ENCODE data around the gene CDH15.

DNA sequence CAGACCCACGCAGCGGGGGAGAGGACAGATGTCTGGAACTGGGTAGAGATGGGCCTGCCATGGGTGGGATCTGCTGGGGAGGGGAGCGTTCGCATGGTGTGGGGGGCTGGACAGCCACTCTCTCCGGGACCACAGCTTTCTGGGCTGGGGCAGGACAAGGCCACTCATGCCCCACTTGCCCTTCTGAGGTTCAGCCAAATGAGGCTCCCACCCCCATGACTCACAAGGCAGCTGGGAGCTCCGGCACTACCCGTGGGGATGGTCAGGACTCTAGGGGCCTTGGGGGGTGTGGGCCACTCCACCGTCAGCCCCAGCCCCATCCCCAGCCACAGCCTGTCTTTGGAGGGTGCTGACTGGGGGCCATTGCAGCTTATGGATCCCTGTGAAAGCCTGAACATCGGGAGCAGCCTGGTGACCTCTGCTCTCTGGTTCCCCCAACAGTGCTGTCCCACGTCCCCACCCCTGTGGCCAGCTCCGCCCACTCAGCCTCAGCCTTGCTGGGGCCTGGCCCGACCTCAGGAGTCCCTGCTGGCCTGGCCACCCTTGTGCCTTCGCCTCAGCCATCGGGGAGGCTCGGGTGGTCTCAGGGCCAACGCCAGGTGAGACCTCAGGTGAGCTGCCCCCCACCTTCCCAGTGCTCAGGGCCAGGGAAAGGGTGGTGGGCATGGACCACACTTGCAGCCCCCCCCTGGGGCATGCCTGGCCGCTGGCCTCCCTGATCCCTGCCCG lies 4.7 kb upstream of the CDH15 start:
- TF ChIP-seq, protein P1, sequence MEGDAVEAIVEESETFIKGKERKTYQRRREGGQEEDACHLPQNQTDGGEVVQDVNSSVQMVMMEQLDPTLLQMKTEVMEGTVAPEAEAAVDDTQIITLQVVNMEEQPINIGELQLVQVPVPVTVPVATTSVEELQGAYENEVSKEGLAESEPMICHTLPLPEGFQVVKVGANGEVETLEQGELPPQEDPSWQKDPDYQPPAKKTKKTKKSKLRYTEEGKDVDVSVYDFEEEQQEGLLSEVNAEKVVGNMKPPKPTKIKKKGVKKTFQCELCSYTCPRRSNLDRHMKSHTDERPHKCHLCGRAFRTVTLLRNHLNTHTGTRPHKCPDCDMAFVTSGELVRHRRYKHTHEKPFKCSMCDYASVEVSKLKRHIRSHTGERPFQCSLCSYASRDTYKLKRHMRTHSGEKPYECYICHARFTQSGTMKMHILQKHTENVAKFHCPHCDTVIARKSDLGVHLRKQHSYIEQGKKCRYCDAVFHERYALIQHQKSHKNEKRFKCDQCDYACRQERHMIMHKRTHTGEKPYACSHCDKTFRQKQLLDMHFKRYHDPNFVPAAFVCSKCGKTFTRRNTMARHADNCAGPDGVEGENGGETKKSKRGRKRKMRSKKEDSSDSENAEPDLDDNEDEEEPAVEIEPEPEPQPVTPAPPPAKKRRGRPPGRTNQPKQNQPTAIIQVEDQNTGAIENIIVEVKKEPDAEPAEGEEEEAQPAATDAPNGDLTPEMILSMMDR (IDR thresholded peaks at IDR 0.05; ENCODE audit: low read depth, low read length, poor library complexity, severe bottlenecking) = no peak
- no peak for TF ChIP-seq EZH2phosphoT487 (IDR thresholded peaks at IDR 0.05; ENCODE audit: borderline replicate concordance, low read length)
